Vagina (tissue), 2 donors: ENCODE measurements around the gene PSME2.

Experiments used
- CTCF ChIP-seq, 3 experiments: fragments of 450-650 bp in 2 of 3; fragments of 200-600 bp in 1 of 3; sonication (generic) in 1 of 3; IDR thresholded peaks; one replicate each; pipeline ENCODE4 v1.5.1; 2017 to 2019; ENCODE audit warnings: antibody characterized with exemption in 3 of 3, mild to moderate bottlenecking in 2 of 3, moderate library complexity in 2 of 3
- POLR2A ChIP-seq, 2 donors: fragments of 450-650 bp; IDR thresholded peaks; one replicate each; pipeline ENCODE4 v1.6.1; 2017; ENCODE audit warnings: antibody characterized with exemption in 2 of 2, mild to moderate bottlenecking in 2 of 2, moderate library complexity in 2 of 2

GRCh38 chr14:24100197-24100981, 46.0 kb downstream of the PSME2 start:
- TF ChIP-seq CTCF (IDR thresholded peaks at IDR 0.05) = no peak
- no peak for TF ChIP-seq POLR2A (IDR thresholded peaks at IDR 0.05)
